ENCODE measurements around the gene PLEKHM1. TPM values are rescaled to one million over a fixed set of nuclear protein-coding genes. Genes with fewer than 3 reads are reported as not detected.

The PLEKHM1 gene
- polyA plus RNA-seq, 2 donors, result 43.9 to 80.4 TPM

Other genes with a start within 250 kb of the PLEKHM1 start
- not detected for gene SPATA32, start 228.6 kb downstream of the PLEKHM1 start, polyA plus RNA-seq
- gene MAP3K14, start 173.7 kb downstream of the PLEKHM1 start, polyA plus RNA-seq, result 1 to 10 TPM; 8.0 to 9.2 TPM
- 100 to 1,000 TPM in 1 of 2 donors, 10 to 100 TPM in 1; 100.0 to 211 TPM for gene ARHGAP27, start 57.9 kb downstream of the PLEKHM1 start, polyA plus RNA-seq

Measured in esophagus (tissue), 2 donors.